ENCODE data around the gene CD163.

Gene CD163

GRCh38 chr12:7483343-7483742 lies 20.2 kb downstream of the CD163 start:
- Histone ChIP-seq H3K36me3 (ENCODE audit: low read depth) (no peaks in the 10 kb centered on the region), H3K4me1 (ENCODE audit: insufficient read depth, poor library complexity, severe bottlenecking) (no peaks in the 10 kb centered on the region), H3K27ac (ENCODE audit: poor library complexity, severe bottlenecking) (no peak overlapping the region), H3K9me3 (ENCODE audit: severe bottlenecking) (no peaks in the 10 kb centered on the region), H3K27me3 (ENCODE audit: insufficient read depth, poor library complexity, severe bottlenecking) (no peaks in the 10 kb centered on the region), H3K4me3 (ENCODE audit: severe bottlenecking) (no peak overlapping the region)
- TF ChIP-seq CTCF (IDR thresholded peaks at IDR 0.05; ENCODE audit: poor library complexity, severe bottlenecking) = no peak
- no peak for DNase-seq (ENCODE audit: low spot score)
- no peak for ATAC-seq (ENCODE audit: low read depth)

- ATAC-seq (ENCODE audit: low read depth) (no peak), DNase-seq (ENCODE audit: low spot score) (no peak)
- no peak overlapping the region for H3K27ac ChIP-seq (ENCODE audit: poor library complexity, severe bottlenecking)
- no peak overlapping the region for H3K4me3 ChIP-seq (ENCODE audit: severe bottlenecking)
- no peaks in the 10 kb centered on the region for H3K36me3 ChIP-seq (ENCODE audit: low read depth)
- no peak for TF ChIP-seq CTCF (IDR thresholded peaks at IDR 0.05; ENCODE audit: poor library complexity, severe bottlenecking)
- no peaks in the 10 kb centered on the region for H3K27me3 ChIP-seq (ENCODE audit: insufficient read depth, poor library complexity, severe bottlenecking)
- H3K4me1 ChIP-seq (ENCODE audit: insufficient read depth, poor library complexity, severe bottlenecking) = no peaks in the 10 kb centered on the region
- no peaks in the 10 kb centered on the region for H3K9me3 ChIP-seq (ENCODE audit: severe bottlenecking)
Measured at GRCh38 chr12:7479771-7480170, 23.8 kb downstream of the CD163 start.

- no peaks in the 10 kb centered on the region for H3K4me1 ChIP-seq (ENCODE audit: insufficient read depth, poor library complexity, severe bottlenecking)
- no peak for TF ChIP-seq CTCF (IDR thresholded peaks at IDR 0.05; ENCODE audit: poor library complexity, severe bottlenecking)
- no peaks in the 10 kb centered on the region for H3K9me3 ChIP-seq (ENCODE audit: severe bottlenecking)
- DNase-seq (ENCODE audit: low spot score) = no peak
- no peak overlapping the region for H3K4me3 ChIP-seq (ENCODE audit: severe bottlenecking)
- H3K27me3 ChIP-seq (ENCODE audit: insufficient read depth, poor library complexity, severe bottlenecking) = no peaks in the 10 kb centered on the region
- ATAC-seq (ENCODE audit: low read depth) = no peak
- no peak overlapping the region for H3K27ac ChIP-seq (ENCODE audit: poor library complexity, severe bottlenecking)
- H3K36me3 ChIP-seq (ENCODE audit: low read depth) = no peaks in the 10 kb centered on the region
Measured at GRCh38 chr12:7472060-7472459, 31.5 kb downstream of the CD163 start.

- peak; percentile 53; the same call in 1 of the 3 replicates for ATAC-seq (ENCODE audit: low read depth)
- no peak for DNase-seq (ENCODE audit: low spot score)
Measured at GRCh38 chr12:7460375-7461259, 43.0 kb downstream of the CD163 start.

More at GRCh38 chr12:7460375-7461259, 43.0 kb downstream of the CD163 start:
- Histone ChIP-seq H3K4me3 (ENCODE audit: severe bottlenecking) (no peak overlapping the region), H3K4me1 (ENCODE audit: insufficient read depth, poor library complexity, severe bottlenecking) (no peaks in the 10 kb centered on the region), H3K36me3 (ENCODE audit: low read depth) (no peaks in the 10 kb centered on the region), H3K9me3 (ENCODE audit: severe bottlenecking) (no peaks in the 10 kb centered on the region), H3K27ac (ENCODE audit: poor library complexity, severe bottlenecking) (no peak overlapping the region), H3K27me3 (ENCODE audit: insufficient read depth, poor library complexity, severe bottlenecking) (no peaks in the 10 kb centered on the region)
- TF ChIP-seq CTCF (IDR thresholded peaks at IDR 0.05; ENCODE audit: poor library complexity, severe bottlenecking) = peak; percentile 33

All from RWPE2 (cell line).